HG02870 (cell line): ENCODE data around the gene IGSF9.

ENCODE experiments used
- ATAC-seq: cut with Tn5 transposase; IDR thresholded peaks from one replicate; pipeline ENCODE4 v1.9.1; 2021; ENCODE audit warnings: mild to moderate bottlenecking, moderate library complexity; ENCODE audit not compliant: unreplicated experiment

The IGSF9 gene

DNA sequence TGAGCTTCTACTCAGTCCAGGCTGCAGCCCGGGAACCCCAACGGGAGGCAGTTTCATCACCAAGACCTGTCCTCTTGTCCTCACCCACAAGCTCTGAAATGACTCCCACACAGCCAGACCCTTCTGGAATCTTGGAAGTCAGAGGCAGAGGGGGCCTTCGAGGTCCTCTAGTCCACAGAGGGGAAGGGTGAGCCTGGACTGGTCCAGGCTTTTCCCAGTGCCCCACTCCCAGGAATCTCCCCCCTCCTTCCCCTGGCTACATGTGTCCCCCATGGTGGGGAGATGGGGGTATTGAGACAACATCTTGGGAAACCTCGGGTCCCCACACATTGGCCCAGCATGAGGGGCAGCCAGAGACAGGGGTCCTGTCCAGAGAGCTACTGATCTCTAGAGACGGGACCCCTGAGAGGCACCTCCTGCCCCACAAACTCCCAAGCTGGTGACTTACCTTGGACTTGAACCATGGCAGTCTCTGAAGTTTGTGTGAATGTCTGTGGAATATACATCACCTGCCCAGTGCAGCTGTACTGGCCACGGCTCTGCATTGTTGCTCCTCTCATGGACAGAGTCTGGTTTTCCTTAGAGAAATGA is 28.0 kb upstream of the IGSF9 start:
- no peak for ATAC-seq

DNA sequence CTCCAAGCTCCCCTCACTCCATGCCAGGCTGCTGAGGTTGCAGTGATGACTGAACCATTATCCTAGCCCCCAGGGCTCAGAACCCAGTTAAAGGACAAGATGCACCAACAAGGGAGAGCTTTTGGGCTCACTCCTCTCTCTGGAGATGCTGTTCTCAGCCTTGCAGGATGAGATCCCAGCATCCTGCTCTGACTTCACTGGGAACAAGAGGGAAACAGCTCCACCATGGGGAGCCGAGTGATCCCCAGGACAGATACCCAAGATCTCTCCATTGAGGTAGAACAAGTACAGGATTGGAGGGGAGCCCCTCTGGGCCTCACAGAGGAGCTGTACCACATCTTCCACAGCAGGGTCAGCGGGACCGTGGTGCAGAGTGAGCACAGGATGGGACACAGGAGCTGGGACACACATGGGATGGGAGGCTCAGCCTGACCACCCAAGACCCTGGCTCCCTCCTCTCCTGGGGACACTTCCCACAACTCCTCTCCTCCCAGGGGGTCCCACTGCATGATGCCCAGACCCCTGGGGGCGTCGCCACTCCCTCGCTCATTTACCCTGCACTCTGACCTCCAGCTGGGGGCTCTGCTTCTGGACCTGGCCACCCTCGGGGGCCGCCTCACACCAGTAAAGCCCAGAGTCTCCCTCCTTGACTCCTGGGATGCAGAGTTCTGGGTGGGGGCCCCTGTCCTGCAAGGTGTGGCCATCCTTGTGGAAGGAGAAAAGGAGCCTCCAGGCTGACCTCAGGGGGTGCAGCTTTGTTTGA is 27.2 kb upstream of the IGSF9 start:
- no peak for ATAC-seq

DNA sequence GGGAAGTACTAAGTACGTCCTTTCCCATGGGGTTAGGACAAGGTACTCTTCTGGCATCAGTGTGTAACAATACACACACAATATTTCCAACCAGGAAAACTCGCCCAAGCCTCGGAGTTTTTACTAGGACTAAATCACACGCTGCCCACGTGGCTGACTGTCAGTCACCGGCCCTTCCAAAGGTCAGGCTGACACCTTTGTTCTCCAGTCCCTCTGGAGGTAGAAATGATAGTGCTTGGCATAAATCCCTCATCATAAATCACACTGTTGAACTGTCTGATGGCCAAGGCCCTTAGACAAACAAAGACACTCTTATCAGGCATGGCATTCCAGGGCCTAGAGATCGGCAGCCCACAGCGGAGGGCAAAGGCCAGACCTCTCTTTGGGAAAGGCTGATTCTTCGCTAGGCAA is 25.5 kb upstream of the IGSF9 start:
- no peak for ATAC-seq

DNA sequence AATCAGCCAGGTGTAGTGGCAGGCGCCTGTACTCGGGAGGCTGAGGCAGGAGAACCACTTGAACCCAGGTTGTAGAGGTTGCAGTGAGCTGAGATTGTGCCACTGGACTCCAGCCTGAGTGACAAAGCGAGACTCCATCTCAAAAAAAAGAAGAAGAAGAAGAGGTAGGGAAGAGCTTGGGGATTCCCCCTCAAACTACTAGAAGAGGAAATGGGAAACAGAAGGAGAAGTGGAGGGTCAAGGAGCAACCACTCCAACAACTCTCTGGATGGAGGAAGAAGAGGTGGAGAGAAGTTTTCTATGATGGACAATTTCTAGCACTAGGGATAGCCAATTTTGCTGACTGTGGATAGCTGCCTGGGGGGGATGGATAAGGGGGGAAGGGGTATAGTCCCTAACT is 23.5 kb upstream of the IGSF9 start:
- ATAC-seq = no peak

DNA sequence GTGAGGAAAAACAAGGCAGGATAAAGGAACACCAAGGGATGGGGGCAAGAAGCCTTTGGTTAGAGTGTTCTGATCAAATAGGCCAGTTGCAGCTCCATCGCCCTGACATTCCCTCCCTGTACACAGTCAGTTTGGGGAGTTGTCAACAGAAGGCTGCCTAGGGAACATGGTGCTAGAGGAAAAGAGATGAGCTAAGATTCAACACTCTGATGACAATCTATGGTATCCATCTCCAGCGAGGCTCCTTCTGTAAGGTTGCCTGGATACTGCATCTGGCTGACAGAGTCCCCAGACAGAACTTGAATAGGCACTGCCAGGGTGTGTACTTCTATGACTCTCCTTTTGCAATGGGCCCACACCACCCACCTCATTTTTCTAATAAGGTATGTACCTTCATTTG is 19.9 kb upstream of the IGSF9 start:
- no peak for ATAC-seq

DNA sequence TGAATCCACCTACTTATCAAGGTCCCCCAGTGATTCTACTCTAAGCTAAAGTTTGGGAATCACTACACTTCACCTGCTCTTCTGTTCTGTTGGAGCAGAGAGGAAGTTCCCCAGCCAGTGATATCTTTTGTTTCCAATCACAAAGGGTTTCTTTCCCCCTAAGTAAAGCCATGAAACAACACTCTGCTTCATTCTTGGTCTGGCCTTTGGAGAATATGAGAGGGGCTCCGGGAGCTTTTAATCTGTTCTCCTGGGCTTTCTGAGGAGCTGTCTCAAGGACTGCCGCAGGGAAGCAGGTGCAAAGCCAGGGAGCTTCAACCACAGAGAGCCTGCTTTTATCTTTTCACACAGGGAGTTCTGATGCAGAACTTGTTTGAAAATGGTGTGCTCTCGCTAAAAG is 18.7 kb upstream of the IGSF9 start:
- ATAC-seq = no peak

DNA sequence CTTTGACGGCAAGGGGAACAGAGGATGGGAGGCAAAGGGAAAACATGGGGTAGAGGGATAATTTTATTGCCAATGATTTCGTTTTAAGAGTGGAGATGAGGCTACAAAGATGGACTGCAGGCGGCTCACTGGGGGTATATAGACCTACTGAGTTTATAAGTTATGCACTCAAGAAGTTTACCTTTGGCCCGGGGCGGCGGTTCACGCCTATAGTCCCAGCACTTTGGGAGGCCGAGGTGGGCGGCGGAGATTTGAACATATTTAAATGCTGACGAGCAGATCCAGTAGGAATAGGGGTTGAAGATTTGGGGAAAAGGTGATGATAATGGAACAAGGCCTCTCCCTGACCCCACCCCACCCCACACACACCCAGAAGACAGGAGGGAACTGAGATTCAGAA is 16.8 kb upstream of the IGSF9 start:
- no peak for ATAC-seq

DNA sequence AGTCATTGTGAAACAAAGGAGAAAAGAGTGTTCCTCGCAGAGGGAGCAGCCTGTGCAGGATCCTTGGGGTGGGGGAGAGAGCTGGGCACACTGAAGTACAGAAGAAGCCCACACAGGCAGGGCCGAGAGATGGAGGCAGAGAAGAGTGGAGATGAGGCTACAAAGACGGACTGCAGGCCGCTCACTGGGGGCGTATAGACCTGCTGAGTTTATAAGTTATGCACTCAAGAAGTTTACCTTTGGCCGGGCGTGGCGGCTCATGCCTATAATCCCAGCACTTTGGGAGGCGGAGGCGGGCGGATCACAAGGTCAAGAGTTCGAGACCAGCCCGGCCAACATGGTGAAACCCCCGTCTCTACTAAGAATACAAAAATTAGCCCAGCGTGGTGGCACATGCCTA is 16.2 kb upstream of the IGSF9 start:
- ATAC-seq = no peak

DNA sequence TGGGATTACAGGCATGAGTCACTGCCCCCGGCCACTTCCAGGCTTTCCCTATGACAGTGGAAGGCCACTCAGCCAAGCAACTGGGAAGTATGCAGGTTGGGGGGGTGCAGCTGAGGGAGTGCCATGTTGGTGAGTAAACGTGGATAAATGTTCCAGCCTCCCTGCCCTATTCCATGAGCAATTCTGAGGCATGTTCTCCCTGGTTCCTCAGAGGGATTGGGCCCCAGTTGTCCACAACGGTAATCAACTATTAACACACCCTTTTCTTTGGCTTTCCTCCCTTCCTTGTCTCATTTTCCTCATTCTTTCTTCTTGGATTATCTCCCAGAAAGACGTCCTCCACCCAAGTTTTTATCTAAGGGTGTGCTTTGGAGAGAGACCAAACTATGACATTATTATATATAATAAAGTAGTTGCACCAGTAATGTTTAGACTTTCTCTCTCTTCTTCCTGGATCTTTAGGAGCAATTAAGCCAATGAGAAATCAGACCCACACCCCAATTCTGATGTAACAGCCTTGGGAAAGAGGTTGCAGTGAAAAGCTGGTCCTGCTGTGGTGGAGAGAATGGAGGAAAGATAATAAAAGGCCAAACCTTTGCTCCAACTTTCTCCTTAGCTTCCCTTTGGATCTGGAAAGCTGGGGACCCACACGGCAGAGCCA is 15.4 kb upstream of the IGSF9 start:
- ATAC-seq = no peak

DNA sequence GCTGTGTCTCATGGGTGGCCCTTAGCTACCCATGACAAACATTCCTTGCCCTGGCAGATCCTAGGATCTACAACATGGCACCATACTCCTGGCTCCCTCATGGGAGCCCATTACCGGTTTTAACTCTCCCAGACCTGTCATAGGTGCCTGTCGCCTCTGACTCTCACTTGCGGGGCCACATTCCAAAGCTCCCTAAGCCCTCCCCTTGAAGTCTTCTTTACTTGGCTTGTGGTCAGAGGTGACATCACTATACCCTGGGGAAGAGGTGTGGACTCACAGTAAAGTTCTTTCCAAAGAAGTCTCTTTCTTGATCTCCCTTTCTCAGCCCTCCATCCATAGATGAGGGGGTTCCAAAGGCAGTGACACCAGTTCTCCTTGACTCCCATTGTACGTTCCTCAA is 14.0 kb upstream of the IGSF9 start:
- no peak for ATAC-seq

DNA sequence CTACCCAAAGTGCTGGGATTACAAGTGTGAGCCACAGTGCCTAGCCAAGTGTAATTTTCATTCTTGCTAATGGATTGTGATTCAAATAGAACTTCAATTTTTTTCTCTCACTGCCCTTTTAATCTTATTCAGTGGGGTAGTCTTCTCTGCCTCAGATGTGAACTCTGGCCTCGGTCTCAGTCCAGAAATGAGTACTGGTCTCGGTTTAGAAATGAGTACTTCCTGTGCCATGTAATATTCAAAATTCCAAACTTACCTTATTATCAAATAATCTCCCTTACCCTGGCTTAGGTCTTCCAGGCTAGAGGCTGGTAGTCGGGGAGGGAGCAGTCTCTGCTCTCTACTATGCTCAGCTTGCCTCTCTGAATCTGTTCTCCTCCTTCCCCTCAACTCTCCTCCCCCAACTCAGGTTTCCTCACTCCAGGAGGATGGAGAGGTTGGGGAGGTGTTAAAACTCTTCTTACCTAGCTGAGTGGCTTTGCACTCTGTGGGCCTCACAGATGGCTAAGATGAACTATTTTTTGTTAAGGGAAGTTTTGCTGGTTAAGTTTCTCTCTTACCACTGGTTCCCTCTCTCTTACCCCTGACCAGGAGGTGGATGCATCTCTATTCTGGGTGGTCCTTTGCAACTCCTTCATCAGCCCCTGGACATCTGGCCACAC is 13.4 kb upstream of the IGSF9 start:
- peak; percentile 85 for ATAC-seq

DNA sequence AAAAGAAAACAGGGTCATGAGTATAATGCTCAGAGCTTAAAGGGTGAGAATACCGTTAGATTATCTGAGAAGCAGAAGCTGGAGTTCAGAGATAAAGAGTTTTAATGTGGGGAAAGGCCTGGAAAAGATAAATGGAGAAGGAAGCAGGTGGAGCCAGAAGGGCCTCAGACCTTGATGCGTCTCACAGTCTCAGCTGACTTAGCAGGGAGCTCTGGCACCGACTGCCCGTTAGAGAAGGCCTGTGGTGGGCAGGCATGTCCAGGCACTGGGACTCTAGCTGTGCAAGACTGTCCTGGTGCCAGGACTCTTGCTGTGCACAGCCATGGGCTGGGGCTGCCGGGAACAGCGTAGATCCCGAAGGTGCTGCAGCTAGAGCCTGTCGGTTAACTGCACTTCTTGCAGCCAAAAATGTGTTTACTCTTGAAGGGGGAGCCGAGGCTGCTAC is 12.4 kb upstream of the IGSF9 start:
- no peak for ATAC-seq

DNA sequence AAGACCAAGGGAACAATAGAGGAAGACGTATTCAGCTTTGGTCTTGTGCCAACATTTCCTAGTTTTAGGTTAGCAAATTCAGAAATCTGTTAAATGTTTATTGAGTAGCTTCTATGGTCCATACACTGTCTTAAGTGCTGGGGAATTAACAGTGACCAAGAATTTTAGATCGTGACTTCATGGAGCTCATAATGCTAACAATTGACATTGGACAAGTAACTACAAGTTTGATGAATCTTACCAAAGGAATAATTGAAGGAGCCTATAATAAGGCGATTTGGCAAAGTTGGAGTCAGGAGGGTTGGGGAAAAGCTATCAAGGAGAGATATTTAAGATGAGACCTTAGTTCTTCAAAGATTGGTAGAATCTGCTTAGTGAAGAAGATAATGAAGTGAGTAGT is 10.0 kb upstream of the IGSF9 start:
- no peak for ATAC-seq

DNA sequence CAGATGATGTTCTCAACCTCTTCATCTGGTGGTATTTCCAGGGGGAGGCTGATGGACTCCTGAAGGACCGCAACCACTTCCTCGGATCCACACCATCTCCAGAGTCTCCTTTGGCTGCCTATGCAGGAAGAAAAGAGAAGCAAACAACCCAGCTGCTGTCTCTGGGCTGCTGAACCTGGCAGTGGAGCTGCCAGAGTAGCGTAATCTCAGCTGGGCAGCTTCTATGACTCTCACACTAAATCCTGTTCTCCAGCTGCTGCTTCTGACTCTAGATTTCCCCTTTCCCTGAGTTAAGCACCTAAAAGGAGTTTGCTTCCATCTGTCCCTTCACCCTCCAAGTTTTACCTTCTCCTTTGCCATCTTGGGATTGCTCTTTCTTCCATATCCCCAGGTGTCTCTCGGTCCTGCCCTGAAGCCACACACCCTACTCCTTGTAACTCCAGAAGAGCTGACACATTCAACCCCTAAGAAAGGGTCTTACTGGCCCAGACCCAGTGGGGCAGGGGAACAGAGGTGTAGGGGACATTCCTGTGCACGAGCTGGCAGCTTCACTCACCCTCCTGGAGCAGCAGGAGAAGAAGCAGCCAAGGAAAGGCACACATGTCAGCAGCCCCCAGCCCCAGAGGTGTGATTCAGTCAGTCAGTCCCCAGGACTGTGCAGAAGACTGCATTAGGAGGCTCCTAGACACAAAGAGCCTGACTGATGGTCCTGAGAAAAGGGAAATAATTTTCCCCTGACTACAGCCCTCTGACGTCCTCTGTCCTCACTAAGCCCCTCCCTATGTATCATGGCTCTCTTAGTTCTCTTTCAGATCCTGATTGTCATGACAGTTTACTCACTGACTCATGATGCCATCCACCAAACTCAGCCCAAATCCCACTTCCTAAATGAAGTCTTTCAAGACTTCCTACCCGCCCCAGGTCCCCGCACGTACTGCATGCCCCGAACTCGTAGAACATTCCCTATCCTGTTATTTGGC is 8.4 kb upstream of the IGSF9 start, which contains the start of gene SLAMF9:
Gene SLAMF9, minus strand, starts transcription at position 702 of the 980 bp plus-strand sequence. Its CDS starts 100 bp downstream, at position 602.
- ATAC-seq = no peak

DNA sequence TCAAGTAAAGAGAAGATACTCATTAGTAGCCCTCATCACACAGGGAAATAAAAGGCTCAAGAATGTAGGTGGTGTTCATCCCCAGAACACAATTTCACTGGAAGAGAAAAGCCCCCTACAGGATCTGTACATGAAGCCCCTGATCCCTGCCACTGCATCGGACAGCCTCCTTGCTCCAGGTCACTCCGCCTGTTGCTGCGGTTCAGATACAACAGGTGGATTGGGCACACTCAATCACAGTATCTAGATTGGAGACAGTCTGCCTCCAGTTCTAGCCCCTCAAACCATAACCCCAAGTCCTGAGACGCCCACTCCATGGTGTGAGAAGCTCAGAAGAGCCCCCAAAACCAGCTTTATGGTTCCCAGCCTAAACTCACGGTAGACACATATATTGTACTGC is 7.5 kb upstream of the IGSF9 start:
- no peak for ATAC-seq

DNA sequence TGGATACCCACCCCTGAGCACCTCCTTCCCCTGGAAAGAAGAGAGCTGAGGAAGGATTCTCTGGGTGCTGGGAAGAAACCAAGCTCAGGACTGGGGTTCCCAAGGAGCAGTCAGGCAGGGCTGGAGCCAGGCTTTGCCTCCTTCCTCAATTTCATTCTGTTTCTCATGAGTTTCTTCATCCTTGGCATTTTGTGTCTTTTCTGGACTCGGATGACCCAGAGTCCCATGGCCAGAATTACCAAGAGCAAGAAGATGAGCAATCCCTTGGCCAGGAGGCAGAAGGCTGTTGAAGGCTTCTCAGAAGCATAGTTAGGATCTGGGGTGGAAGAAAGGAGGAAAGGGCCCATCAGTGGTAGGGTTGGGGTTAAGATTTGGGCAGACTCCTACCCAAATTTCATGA is 6.1 kb upstream of the IGSF9 start:
- ATAC-seq = no peak

DNA sequence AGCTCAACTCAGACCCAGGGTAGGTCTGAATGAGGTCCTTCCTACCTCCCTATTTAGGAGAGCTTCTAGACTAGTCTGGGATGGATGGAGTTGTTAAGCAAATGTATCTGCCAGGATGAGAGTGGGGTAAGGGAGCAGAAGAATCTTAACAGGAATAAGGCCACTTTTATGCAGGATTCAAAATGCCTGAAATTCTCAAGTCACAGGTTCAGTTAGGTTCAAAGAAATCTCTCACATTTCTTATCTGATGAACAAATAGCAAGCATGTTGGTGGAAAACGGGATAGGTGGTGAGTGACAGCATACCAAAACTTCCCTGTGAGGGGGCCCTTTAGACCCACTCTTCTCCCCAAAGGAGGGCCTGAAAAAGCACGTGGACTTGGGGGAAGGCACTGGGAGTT is 5.6 kb upstream of the IGSF9 start:
- ATAC-seq = no peak

DNA sequence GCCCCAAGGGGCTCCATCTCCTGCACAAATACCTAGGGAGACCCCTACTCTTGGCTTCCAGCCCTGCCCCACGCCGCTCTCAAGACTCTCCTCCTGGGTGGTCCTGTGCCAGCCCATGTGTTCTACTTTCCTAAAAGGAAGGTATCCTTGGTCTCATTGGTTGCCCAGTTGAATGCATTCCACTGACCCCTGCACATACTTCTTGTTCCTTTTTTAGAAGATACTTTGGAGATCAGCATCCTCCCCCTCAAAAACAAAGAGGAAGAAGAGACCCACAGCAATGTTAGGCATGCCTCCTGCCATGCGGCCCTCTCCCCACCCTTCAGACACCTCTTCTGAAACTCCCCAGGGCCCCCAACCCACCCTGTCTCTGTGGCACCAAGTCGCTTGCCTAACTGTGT is 4.6 kb upstream of the IGSF9 start:
- ATAC-seq = no peak

DNA sequence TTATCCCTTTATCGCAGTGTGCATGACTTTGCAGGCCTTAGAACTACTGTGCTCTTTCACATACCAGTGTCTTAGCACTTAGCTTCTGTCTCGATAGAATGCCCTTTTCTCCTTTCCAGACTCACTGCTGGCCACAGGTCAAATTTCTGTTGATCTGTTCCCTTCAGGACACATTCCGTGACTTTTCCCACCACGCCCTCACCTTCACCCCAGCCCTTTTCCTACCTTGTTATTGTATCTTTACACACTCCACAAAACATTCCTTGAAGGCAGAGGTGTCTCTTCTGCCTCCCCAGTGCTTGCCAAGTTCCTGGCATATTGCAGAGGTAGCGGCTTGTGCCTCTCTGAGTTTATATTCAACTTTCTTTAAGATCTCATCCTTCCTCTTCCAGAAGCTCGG is 3.7 kb upstream of the IGSF9 start:
- ATAC-seq = no peak

DNA sequence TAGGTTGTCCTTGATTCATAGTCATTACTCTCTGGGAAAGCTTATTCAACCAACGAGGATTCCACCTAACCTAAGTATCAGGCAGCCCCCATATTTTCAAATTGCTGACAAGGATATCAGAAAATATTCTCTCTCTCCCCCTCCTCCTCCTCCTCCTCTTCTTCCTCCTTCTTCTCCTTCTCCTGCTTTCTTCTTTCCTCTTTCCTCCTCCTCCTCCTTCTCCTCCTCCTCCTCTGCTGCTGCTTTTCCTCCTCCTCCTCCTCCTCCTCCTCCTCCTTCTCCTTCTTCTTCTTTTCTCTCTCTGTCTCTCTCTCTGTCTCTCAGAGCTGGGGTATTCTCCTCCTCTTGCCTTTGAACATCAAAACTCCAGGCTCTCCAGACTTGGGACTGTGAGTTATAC is 2.5 kb upstream of the IGSF9 start:
- ATAC-seq = no peak
